ENCODE results near the gene MIGA2.

DNA sequence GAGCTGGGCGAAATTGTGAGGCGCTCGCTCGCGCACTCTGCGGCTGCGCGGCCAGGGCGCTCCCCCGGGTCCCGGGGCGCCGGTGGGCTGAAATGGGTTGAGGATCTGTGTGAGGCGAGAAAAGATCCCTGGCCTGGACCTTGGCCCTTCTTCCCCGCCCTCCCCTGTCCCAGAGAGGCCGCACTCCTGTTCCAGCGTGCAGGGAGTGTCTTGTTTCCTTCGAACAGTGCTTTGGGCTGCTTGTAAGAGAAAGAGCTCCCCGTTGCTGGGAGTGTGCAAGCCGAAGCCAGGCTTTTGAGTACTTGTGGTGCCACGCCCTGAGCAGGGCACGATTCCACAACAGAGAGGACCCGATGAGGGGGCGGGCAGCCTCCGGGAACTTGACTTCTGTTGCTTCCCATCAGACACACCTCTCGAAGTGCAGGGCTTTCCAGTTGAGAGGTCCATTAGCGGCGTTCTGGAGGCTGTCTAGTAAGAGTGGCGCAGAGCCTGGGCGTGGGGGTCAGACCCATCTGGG lies 45.0 kb downstream of the MIGA2 start:
- no peak for TF ChIP-seq POLR2AphosphoS5 (IDR thresholded peaks at IDR 0.05; ENCODE audit: control insufficient read depth, insufficient read depth, low read depth, low read length)
- TF ChIP-seq CAMTA2 (CRISPR knock-in tag; conservative IDR thresholded peaks at IDR 0.05): no peak
